Activated T-cell treated with anti-CD3 and anti-CD28 coated beads for 1 hour (primary cell): ENCODE results near the gene SLC26A2.

Experiments used
- DNase-seq: peaks from one replicate; pipeline ENCODE4 v3.0.0-alpha.2; 2020; ENCODE audit warnings: low read depth

SLC26A2 gene

DNA sequence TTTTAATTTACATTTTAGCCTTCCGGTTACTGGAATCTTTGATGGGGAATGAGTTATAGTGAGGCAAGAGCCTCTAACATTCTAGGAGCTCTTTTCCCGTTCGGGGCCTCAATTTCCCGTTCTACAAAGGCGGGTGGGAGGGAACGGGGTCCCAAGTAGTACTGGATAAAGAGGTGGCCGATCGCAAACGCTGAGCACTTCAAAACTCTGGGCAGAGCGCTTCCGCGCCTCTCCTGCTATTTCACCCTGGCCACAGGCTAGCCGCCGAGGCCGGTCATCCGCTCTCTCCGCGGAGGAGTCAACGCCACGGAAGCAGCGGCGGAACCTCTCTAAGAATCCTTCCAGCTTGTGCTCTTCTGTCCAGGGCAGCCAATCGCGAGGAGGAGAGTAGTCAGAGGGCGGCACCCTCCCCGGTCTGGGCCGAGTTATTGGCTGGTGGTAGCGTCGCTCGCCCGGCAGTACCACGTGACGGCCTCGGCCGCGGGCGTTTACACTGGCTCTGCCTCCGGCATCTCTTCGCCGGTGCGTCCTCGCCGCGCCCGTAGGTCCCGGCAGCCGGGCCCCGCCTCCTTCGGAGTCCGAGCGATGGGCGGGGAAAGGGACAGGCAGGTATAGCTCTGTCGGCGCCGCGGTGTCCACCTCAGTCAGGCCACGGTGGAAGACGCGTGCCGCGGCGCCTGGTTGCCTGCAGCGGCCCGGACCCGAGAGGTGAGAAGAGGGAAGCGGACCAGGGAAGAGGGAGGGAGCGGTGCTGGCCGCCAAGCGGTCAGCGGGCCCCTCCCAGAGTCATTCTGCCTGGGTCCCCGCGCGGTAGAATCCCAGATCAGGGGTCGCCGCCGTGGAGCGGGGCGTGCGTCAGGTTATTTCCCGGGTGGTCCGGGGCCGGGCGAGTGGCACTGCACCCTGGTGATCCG is at the start of gene SLC26A2:
TSS of gene SLC26A2 (plus strand) at position 487 of the 914 bp plus-strand sequence. CDS start 16,895 bp downstream, outside the sequence.
- peak; percentile 91 for DNase-seq

DNA sequence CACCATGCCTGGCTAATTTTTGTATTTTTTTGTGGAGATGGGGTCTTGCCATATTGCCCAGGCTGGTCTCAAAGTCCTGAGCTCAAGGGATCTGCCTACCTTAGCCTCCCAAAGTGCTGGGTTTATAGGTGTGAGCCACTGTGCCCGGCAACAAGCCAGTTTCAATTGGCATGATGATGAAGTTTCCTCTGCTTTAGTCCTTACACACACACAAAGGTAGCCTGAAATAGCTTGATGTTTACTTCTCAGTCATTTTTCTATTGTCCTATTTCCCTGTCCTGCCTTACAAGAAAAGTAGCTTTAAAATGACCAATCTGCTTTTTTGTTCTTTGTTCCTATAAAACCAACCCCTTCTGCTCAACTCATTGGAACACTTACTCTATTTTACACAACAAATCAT is 49.5 kb upstream of the SLC26A2 start:
- DNase-seq = no peak

DNA sequence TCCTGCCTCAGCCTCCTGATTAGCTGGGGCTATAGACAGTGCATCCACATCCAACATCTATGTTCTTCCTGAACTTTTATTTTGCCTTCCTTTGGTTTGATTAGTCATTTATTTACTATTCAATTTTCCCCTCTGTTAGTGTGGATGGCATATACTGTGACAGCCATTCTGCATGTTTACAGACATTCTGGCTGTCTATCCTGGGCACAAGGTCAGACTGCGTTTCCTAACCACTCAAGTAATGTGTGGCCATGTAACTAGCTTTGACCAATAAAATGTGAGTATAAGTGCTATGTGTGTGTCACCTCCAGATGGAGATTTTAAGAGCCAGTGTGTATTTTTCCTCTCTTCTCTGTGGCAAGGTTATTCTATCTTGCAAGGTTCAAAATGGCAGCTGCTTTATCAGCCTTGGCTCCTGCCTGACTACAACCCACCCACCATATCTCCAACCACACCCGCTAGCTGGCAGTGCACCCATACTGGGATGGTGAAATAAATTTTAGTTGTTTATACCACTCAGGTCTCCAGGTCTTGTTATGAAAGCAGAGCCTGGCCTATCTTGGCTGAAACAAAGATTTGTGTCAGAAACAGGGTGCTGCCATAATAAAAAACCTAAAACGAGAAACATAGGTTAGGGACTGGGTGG is 48.2 kb upstream of the SLC26A2 start:
- no peak for DNase-seq

DNA sequence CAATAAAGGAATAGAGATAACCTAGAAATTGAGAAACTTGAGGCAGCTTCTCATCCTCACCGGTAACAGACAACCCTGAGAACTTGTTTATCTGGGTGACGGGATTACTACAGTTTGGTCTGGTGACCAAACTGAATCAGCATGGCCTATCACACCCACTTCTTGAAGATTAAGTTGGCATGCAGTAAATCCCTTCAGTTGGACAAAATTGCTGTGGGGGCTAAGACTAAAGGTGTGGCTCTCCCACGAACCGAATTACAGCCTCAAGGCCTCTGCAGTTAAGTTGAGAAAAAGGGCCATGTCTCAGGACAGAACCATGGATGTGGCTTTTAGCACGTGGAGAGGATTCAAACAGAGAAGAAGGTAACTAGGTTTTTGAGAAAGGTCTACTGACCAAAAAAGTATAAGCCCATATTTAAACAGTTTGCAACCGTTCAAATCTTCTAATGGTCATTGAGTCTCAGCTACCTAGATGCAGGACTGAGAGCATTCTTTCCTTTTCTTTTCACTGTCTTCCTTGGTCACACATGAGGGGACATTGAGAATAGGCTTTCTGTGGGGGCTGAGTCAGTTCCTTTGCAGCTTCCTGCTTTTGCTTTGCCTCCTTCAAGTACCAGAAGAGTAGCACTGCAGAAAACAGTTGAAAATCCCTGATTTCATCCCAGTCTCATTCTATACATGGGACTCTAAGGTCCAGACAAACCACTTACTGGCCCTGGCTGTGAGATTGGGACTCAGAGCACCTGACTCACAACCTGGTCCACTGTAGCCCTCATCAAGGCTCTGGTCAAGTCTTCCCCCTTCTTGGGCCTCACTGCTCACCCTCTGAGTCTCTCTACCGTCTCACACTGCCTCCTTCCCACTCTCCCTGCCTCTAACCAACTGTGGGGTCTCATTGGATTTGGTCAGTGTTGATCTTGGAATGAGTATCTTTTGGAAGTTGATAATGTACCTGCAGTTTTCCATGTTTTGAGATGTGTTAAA is 46.8 kb upstream of the SLC26A2 start:
- DNase-seq = no peak

DNA sequence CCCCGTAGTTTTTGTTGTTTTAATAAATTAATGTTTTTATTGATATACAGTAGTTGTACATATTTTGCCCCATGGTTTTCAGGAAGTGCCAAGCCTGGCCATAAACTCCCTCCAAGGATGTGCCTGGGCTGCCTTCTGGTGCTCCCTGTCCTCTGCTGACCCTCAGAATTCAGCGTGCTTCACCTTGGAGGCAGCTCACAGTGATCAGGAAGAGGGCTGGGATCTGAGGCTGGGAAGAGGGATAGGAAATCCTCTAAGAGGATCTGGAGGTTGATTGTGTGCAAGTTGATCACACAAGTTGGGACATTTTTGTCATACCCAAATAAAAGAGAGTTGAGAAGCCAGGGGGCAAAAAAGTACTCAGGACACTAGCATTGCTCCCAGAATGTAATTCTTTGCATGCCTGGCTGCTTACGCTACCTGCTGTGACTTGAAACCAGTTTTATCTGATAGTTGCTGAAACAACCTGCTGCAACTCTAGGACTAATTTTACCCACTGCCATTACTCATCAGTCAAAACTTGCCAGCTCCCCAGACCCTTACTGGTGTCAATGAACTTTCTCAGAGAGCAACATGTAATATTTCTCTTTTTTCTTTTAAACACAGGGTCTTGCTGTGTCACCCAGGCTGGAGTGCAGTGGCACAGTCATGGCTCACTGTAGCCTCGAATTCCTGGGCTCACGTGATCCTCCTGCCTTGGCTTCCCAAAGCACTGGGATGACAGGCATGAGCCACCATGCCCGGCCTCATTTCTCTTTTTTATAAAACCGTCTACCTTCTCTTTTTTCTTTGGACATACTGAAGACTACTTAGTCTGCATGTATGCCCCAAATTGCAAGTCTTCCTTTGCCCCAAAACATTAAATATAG is 44.9 kb upstream of the SLC26A2 start:
- no peak for DNase-seq

DNA sequence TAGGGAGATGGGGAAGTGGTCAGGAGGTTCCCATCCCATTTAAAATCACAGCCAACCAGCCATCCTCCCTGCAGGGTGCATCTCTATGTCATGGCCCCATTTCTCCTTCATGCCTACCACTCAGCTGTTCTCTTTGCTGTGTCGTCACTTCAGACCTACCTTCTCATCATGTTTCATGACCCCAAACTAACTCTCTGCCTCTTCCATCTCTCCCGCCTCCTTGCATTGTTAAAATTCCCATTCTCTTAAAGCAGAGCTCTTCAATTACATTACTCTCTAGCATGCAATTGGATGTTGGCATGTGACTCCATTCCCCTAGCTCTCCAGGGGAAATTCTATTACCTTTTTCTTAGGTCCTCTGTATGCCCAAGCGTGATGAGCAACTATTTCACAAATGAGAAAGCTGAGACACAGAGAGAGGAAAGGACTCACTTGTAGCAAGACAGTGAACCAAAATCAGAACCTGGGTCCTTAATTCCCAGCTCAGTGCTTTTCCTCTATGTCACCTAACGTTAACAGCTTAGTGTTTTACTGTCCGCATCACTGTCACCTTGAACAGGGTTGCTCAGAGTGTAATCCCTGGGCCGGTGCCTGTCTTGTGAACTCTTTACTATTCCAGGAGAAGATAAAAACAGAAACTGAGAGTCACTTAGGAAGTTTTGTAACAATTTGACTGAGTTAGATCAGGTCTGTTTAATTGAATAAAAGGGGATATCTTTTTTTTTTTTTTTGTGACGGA is 44.1 kb upstream of the SLC26A2 start:
- DNase-seq = no peak

DNA sequence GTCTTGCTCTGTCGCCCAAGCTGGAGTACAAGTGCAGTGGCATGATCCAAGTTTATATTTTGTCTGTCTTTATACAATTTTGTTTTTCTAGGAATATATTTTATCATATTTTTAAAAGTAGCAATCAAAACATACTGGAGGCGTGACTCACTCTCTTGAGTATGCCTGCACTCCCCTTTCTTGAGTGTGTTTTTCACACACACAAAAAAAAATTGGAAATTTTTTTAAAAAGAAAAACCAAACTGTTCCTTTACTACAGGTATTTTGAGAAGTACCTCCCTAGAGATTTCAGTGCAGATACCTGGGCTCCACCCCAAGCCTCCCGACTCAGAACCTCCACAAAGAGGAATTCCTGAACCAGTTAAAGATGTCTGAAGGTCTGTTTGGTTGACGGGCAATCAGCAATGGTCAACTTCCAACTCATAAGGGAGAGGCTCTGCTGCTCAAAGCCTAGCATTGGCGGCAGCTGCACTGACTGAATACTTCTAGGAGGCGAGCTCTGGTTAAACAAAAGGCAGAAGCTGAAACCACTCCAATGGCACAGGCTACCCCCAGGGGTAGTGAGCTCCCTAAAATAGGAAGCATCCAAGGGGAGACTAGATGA is 43.4 kb upstream of the SLC26A2 start:
- no peak for DNase-seq

DNA sequence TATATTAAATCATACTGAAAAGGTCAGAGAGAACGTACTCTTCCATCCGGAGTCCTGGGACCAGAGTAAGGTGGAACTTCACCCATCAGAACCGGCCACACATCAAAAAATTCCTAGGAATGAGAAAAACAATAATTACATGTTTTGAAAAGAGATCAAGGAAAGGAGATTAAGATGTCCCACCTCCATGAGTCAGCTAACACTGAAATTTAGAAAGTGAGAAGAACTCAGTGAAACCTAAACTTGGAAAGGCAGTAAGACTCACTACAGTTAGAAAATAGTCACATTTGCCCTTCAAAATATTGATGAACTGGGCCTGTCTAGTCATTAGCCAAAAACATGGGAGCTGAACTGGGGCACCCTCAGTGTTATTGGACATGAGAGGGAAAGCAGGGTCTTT is 39.0 kb upstream of the SLC26A2 start:
- no peak for DNase-seq

DNA sequence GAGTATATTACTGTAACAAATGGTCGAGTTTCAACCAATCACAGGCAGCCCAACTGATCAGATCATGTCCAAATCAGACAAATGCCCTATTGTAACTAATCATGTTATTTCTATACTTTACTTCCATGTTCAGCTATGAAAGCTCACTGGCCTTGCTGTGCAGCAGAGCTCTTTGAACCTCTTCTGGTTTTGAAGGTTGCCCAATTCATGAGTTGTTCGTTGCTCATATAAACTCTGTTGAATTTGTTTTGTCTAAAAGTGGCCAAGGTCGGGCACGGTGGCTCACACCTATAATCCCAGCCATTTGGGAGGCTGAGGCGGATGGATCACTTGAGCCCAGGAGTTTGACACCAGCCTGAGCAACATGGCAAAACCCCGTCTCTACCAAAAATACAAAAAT is 37.6 kb upstream of the SLC26A2 start:
- DNase-seq = no peak

DNA sequence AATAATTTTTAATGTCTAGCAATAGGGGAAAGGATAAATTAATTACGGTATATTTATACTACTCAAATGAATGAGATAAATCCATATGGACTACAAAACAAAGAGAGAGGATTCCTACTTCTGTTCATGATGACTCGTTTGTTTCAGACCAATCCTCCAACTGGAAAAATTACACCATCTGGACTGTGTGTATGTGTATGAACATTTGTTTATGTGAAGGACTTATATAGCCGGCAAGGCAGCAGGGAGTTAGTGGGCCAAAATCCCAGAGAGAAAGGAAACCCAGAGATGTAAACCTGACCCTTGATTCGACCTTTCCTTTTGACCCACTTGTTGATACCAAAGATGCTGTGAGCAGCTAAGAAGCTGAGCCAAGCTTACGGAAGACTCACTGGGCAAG is 36.1 kb upstream of the SLC26A2 start:
- DNase-seq = no peak

DNA sequence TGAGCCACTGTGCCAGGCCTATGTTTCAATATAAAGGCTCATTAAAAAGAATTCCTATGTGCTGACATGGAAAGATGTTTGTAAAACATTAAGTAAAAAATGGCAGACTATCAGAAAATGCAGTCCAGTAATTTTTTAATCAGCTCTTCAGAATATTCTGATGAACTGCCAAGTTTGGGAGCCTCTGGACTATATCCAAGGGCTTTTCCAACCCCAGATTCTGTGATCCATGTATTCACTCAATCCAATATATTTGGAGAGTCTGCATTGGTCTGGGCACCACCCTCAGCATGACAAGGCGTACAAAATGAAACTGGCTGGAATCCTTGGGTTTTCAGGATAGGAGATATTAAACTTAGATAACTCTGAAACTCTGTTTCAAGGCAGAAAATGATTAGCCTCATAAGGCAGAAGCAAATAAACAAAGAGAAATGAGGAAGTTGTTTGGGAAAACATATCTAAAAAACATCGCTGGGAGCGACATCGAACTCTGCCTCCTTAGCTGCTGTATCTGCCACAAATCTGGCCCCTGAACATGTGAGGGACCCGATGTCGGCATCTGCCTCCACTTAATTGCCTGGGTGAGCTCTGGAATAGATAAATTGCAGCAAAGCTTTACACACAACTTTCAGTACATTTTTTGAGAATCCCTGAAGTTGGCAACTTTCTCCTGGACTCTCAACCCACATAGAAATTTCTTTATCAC is 30.4 kb upstream of the SLC26A2 start:
- no peak for DNase-seq

DNA sequence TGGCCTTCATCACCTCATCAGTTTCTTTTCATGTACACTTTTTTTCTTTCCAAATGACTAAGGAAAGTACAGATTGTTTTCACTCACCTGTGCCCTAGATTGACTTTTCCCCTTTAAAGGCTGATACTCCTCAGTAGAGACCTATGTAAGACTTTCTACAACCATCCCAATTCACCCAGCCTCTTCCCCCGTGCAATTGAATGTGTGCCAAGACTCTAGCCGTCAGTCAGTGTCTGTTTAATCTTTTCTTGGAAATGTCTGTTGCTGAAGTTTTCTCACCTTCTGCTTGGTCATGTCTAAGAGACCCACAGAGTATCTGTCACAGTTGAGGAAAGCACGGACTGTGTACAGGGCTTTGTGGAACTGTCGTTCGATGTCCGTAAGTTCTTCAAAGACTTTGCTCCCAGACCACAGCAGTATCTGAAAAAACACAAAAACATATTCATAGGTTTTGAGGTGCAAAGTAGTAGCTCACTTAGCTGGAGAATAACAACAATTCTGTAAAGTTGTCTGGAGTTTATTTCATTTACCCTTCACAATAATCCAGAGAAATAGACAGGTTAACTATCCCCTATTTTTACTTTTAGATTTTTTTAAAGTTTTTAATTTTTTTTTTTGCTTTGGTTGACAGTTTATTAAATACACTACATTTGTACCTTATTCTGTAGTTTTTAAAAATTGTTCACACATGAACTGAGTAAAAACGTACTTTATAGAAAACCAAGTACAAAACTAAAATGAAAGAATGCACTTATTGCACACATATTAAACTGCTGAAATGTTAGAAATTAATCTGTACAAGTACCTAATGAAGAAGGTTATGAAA is 29.6 kb upstream of the SLC26A2 start:
- DNase-seq = no peak

DNA sequence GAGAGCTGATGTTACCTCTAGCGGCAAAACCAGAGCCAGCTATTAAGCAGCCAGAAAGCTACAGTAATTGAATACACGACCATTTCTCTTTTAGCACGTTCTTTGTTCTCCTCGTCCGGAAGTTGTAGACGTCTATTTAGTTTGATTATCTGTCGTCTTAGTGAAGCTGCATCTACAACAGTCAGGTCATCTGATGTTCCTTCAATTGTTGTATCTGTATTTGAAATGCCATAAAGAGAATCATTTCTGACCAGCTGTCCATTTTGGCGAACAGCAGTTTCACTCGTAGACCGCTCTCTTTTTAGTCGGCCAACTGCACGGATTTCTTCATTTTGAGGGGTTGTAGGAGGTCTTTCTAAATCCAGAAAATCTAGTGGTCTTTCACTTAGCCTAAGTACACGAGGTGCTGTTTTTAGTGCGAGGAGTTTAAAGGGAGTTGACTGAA is 28.5 kb upstream of the SLC26A2 start:
- no peak for DNase-seq

DNA sequence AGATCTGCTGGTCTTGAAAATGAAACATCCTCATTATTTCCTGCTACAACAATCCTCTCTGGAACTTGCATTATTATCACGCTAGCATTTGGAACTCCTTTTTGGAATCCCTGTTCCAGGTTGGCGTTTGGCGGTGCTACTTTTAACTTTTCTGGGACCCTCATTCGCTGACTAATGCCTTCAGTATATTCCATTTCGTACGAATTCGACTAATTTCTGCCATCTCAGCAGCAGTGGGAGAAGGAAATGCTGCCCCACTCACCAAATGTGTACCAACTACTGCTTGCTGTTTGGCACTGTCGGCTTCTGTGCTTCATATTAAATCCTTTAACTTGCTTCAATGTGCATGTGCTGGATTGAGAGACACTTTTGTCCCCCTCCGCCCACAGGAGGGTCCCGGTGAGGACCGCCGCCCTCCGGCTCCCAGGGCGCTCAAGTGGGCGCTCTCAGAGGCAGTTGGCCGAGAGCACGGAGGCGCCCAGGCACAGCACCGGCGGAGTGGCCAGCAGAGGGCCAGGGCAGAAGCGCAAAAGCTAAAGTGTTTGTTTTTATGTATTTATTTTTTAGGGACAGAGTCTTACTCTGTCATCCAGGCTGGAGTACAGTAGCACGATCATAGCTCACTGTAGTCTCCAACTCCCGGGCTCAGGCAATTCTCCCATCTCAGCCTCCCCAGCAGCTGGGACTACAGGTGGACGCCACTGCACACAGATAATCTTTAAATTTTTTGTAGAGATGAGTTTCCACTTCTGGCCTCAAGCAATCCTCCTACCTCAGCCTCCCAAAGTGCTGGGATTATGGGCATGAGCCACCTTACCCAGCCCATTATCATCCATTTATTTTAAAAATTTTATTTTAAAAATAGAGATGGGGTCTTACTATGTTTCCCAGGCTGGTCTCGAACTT is 27.9 kb upstream of the SLC26A2 start:
- no peak for DNase-seq

DNA sequence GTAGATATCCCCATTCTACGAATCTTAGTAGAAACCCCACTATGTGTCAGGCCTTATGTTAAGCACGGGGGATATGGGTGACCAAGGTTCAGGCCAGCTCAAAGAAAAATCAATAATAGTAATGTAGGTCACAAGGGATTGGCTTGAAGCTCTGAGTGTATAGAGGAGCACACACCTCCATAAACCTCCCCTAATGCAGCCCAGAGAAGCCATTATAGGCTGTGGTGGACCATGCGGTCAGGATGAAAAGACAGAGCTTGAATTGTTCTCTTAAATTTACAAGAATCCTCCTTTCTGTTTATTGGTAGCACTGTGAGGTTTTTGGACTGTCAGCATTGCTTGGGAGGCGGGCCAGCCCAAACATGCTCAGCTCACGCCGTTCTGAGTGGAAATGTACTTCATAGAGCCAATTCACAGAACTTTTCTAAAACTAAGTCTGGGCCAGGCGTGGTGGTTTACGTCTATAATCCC is 25.1 kb upstream of the SLC26A2 start:
- no peak for DNase-seq

DNA sequence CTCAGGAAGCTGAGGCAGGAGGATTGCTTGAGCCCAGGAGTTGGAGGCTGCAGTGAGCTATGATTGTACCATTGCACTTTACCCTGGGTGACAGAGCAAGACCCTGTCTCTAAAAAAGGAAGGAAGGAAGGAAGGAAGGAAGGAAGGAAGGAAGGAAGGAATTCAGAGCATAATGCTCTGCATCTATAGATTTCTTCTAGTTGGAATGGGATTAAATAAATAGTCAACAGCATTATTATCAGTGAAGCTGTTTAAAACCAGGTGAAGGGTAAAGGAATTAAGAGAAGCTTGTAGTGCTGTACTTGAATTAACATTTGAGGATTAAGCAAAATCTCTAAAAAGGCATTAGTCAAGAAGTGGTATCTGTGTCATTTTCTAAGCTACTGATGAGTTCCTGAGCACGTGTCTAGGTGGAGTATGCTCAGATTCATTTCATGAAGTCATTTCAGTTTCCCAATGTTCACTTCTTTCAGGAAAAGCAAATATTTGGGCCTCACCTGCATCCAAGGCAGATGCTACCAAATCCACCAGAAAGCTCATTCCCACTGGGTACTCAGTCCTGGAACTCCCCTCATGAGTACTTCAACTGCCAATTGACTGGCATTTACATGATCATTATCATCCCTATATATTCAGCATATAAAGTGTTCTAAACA is 24.4 kb upstream of the SLC26A2 start:
- DNase-seq = no peak

DNA sequence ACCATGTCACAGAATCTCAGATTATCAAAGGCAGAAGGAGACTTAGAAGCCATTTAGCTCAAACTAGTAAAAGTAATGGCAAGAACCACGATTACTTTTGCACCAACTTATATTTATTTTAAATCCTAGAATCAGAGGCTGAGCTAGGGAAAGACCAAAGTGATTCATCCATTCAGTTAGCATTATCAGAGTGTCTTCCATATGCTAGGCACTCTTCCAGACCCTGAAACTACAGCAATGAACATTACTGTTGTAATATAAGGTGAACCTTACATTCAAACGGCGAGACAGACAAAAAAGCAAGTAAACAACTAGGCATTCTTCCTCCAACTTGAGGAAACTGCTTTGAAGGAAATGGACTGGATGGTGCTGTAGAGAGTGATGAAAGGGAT is 23.9 kb upstream of the SLC26A2 start:
- DNase-seq = no peak
